ENCODE measurements around the gene TMEM258. TPM values are rescaled to one million over a fixed set of nuclear protein-coding genes. Genes with fewer than 3 reads are reported as not detected.

TMEM258 gene
- total RNA-seq, 1 donor from 2014 or later, result 94.0 TPM

DNA sequence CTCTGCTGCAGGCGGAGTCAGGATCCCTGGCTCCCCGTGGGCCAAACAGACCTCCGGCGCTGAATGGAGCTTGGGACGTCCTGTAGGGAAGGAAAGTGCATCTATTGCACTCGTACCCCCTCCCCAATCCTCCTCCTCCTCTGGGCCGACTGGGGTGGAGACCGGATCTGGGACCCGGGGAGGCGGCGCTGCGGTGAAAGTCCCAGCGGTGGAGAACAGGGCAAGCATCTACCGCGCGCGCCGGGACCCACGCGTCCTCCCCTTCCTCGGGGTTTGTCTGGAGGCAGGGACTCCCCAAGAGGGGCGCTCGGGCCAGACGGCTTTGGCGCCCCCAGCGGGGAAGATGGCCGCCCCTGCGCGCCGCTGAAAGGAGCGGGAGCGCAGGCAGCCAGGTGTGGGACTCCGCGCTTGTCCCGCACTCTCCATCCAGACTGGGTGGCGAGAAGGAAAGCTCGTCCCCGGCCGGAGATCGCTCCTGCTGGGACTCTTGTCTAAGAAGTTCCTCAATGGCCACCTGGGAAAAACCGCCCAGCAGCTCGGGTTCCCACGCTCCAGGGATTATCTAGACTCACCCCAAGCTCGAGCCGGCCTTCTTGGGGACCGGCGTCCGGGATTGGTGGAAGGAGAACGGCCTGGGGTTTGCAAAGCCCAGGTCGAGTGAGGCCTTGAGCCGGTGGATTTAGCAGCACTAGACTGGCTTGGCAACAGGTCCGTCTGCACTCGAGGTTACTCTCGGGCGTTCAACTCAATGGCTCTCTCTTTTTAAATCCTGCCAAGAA is 36.4 kb upstream of the TMEM258 start:
- ATAC-seq (peak; percentile 31), DNase-seq (peak; percentile 72)
- intact Hi-C loops (cut with DNase I), result no loop called here
- H3K27me3 ChIP-seq, result no peaks in the 10 kb centered on the region
- H3K9me3 ChIP-seq, result no peaks in the 10 kb centered on the region
- H3K27ac ChIP-seq, result peak overlapping the region; percentile 80
- peak overlapping the region; percentile 67 for H3K4me3 ChIP-seq
- H3K4me1 ChIP-seq, result peaks cover 19% of the 10 kb centered on the region
- TF ChIP-seq, protein P1, sequence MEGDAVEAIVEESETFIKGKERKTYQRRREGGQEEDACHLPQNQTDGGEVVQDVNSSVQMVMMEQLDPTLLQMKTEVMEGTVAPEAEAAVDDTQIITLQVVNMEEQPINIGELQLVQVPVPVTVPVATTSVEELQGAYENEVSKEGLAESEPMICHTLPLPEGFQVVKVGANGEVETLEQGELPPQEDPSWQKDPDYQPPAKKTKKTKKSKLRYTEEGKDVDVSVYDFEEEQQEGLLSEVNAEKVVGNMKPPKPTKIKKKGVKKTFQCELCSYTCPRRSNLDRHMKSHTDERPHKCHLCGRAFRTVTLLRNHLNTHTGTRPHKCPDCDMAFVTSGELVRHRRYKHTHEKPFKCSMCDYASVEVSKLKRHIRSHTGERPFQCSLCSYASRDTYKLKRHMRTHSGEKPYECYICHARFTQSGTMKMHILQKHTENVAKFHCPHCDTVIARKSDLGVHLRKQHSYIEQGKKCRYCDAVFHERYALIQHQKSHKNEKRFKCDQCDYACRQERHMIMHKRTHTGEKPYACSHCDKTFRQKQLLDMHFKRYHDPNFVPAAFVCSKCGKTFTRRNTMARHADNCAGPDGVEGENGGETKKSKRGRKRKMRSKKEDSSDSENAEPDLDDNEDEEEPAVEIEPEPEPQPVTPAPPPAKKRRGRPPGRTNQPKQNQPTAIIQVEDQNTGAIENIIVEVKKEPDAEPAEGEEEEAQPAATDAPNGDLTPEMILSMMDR (IDR thresholded peaks at IDR 0.05), result peak; percentile 50
- no peaks in the 10 kb centered on the region for H3K36me3 ChIP-seq

DNA sequence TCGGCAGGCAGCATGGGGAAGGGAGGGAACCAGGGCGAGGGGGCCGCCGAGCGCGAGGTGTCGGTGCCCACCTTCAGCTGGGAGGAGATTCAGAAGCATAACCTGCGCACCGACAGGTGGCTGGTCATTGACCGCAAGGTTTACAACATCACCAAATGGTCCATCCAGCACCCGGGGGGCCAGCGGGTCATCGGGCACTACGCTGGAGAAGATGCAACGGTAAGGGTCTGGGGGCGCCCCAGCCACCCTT is 35.9 kb upstream of the TMEM258 start:
- no peaks in the 10 kb centered on the region for H3K9me3 ChIP-seq
- DNase-seq (no peak), ATAC-seq (no peak)
- no peaks in the 10 kb centered on the region for H3K27me3 ChIP-seq
- H3K4me1 ChIP-seq, result peaks cover 19% of the 10 kb centered on the region
- TF ChIP-seq, protein P1 (IDR thresholded peaks at IDR 0.05), result no peak
- peak overlapping the region; percentile 80 for H3K27ac ChIP-seq
- intact Hi-C loops (cut with DNase I), result no loop called here
- H3K4me3 ChIP-seq, result peak overlapping the region; percentile 67
- no peaks in the 10 kb centered on the region for H3K36me3 ChIP-seq

DNA sequence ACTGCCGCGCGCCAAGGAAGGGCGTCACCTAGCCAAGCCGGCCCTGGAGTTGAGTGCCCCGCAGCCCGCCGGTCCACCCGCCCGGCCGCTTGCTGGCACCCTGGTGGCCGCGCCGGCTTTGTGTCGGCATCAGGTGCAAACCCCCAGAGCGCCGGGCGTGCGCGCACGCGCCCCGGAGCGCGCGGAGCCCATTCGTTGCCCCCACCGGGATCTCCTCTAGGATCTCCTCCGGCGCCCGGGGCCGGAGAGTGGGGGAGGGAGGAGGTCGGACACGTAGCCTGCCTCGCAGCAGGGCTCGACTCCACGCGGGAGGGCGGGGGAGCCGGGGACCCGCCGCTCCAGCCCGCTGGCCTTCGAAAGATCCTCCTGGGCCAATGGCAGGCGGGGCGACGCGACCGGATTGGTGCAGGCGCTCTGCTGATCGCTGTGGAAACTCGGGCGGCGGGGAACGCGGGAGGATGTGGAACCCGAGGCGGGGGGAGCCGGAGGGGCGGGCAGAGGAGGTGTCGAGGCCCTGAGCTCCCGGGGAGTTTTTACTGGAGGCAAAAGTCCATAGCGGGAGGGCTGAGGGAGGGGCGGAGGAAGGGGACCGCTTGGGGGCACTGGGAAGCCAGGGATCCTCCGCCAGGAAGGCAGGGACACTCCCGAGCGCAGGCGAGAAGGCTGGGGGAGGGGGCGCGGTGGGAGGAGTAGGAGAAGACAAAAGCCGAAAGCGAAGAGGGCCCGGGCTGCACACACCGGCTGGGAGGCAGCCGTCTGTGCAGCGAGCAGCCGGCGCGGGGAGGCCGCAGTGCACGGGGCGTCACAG is 35.4 kb upstream of the TMEM258 start, which contains the start of gene FADS2:
Gene FADS2 (plus strand): TSS at position 730 of the 808 bp plus-strand sequence. CDS start 91 bp downstream, outside the sequence.
- peak within 1 kb of the TSS; percentile 67 for H3K4me3 ChIP-seq
- DNase-seq (peak; percentile 97), ATAC-seq (peak; percentile 92)
- peaks cover 19% of the 10 kb centered on the region for H3K4me1 ChIP-seq
- no peaks in the 10 kb centered on the region for H3K27me3 ChIP-seq
- H3K9me3 ChIP-seq, result no peaks in the 10 kb centered on the region
- H3K36me3 ChIP-seq, result no peaks in the 10 kb centered on the region
- peak within 1 kb of the TSS; percentile 80 for H3K27ac ChIP-seq
- TF ChIP-seq, protein P1 (IDR thresholded peaks at IDR 0.05), result no peak
- intact Hi-C loops (cut with DNase I), result no loop called here

DNA sequence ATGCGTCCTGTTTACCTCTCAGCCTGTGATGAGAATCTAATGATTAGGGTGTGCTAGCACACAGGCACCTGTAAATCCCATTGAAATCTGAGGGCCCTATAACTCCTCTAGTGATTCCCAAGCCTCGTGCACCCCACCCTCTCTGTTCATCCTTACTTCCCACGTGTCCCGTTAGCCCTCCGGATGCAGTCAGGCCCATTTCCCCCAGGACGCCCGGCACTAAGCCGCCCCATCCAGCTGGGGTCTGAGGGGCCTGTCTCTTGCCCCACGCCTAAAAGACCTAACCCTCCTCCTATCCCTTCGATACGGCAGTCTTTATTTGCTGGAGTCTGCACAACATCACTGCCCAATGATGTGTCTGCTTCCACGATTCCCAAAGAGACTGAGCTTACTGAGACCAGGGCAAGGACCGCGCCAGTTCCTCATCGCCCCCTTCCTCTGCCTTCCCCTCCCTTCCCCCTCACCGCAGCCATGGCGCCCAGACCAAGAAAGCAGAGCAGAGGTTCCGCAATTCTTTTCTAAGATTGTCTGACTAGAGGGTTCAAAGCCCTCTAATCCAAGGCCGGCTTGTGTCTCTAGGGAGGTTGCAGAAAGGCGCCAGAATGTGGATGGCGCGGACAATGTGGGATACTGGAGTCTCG is 34.7 kb upstream of the TMEM258 start:
- peak; percentile 73 for DNase-seq
- ATAC-seq, result peak; percentile 11
- intact Hi-C loops (cut with DNase I), result no loop called here

DNA sequence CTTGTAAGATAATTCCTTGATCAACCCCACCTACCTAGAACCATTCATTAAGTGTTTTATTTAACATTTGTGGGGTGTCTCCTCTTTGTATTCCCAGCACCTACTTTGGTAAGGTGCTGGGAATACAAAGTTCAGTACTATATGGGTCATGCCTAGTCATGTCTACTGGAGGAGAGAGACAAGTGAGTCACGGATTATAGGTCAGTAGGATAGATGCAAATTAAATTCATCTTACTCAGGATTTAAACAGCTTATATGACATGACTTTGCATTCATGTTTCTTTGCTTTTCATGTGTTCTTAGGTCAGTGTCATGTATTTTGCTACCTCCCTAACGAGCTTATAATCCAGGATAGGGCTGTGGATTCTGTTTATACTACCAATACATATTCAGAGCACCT is 27.8 kb upstream of the TMEM258 start:
- H3K27me3 ChIP-seq, result no peaks in the 10 kb centered on the region
- intact Hi-C loops (cut with DNase I), result no loop called here
- ATAC-seq, result no peak

More for the DNA sequence above, 34.7 kb upstream of the TMEM258 start:
- Histone ChIP-seq H3K4me1 (peaks cover 19% of the 10 kb centered on the region), H3K27me3 (no peaks in the 10 kb centered on the region), H3K9me3 (no peaks in the 10 kb centered on the region), H3K27ac (peak overlapping the region; percentile 80), H3K36me3 (no peaks in the 10 kb centered on the region), H3K4me3 (peak overlapping the region; percentile 67)
- TF ChIP-seq, protein P1 (IDR thresholded peaks at IDR 0.05), result no peak

More for the DNA sequence above, 27.8 kb upstream of the TMEM258 start:
- Histone ChIP-seq H3K4me1 (no peaks in the 10 kb centered on the region), H3K9me3 (no peaks in the 10 kb centered on the region), H3K27ac (no peak overlapping the region), H3K4me3 (no peak overlapping the region), H3K36me3 (no peaks in the 10 kb centered on the region)
- TF ChIP-seq, protein P1 (IDR thresholded peaks at IDR 0.05), result no peak
- no peak for DNase-seq

All from upper lobe of right lung (tissue), 1 donor.